AG04450 (cell line): Measurements from ENCODE around the gene UBE2D2. TPM values are rescaled to one million over a fixed set of nuclear protein-coding genes. Genes with fewer than 3 reads are reported as not detected.

Source experiments
- CTCF ChIA-PET: fragments of 300-600, 350-600 bp; formaldehyde crosslinking; extraction: SDS; loops from one replicate; lab custom pipeline; 2022; ENCODE audit warnings: antibody characterized with exemption, inconsistent platforms; lab: Charles Lee
- POLR2A ChIA-PET: fragments of 350-600 bp; formaldehyde crosslinking; extraction: SDS; loops from one replicate; lab custom pipeline; 2021; ENCODE audit warnings: antibody characterized with exemption, inconsistent platforms; lab: Yijun Ruan, JAX
- DNase-seq: peaks from one replicate; pipeline ENCODE4 v3.0.0-alpha.2; 2011; ENCODE audit warnings: low read depth, low spot score
- H3K27ac ChIP-seq: one replicate; pipeline ENCODE4 v1.5.1; 2012; ENCODE audit warnings: low read depth, low read length, control low read depth
- H3K27me3 ChIP-seq: one replicate; pipeline ENCODE4 v1.6.0; 2012; ENCODE audit warnings: low read length; ENCODE audit not compliant: control insufficient read depth, insufficient read depth
- H3K4me3 ChIP-seq: 2 replicates; pipeline ENCODE4 v1.5.1; 2011; ENCODE audit warnings: mild to moderate bottlenecking, low read depth, low read length, control low read depth
- H3K9me3 ChIP-seq: 2 replicates; pipeline ENCODE4 v1.5.1; 2012; ENCODE audit warnings: low read length; ENCODE audit not compliant: control insufficient read depth, insufficient read depth
- CTCF ChIP-seq: IDR thresholded peaks from 2 replicates; pipeline ENCODE4 v1.5.1; 2011; ENCODE audit warnings: low read depth, low read length, control low read depth, inconsistent platforms
- polyA plus RNA-seq: library from polyadenylated mRNA; depleted of rRNA; stranded (reverse); fragments of >200 nt; gene quantifications from 2 replicates; pipeline ENCODE4 v1.2.3, GENCODE V29; 2011

UBE2D2 gene
- polyA plus RNA-seq, 1 experiment, result 60.9 TPM

DNA sequence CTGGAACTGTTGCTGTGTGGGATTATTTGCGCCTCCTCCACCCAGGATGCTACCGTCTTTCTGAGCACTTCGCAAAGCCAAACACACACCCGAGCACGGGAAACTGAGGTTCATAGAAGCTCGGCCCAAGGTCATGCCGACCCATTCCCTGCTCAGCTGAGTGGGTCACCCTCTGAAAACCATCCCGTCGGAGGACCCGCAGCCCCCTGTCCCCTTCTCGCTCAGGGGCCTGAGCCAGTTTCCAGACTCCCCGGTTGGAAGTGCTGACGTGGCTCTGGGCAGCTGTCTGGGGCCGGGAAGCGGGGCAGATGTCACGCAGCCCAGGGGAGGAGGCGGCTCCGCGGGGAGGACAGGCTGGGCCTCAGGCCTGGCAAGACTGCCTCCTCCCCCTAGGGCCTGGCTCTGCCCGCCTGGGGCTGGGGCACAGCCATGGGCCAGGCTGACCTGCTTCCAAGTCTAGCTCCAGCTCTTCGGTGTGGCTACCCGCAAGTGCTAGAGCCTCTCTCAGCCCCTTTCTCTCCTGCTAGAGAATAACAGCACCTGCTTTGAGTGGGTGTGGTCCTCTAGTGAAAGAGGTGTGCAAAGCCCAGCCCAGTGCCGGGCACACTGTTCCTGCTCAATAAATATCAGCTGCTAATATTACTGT is 77.1 kb downstream of the UBE2D2 start:
- no peaks in the 10 kb centered on the region; the same call in 1 of the 2 replicates for H3K9me3 ChIP-seq
- H3K27ac ChIP-seq, result peak overlapping the region; percentile 83
- TF ChIP-seq CTCF, result no peak
- no peaks in the 10 kb centered on the region for H3K27me3 ChIP-seq
- ChIA-PET CTCF (interaction anchor here (1.1 to 8.7 kb wide), 4 partner anchors 10 to 127 kb away, joined by 3 to 314 read pairs (median 4); partner anchors contain the start of gene CXXC5), POLR2A (interaction anchor here (0.6 to 5.4 kb wide), 5 partner anchors 11 to 67 kb away, joined by 3 to 57 read pairs (median 3); partner anchors contain the start of gene CXXC5)
- peak overlapping the region; percentile 17; the same call in 1 of the 2 replicates for H3K4me3 ChIP-seq
- no peak for DNase-seq

DNA sequence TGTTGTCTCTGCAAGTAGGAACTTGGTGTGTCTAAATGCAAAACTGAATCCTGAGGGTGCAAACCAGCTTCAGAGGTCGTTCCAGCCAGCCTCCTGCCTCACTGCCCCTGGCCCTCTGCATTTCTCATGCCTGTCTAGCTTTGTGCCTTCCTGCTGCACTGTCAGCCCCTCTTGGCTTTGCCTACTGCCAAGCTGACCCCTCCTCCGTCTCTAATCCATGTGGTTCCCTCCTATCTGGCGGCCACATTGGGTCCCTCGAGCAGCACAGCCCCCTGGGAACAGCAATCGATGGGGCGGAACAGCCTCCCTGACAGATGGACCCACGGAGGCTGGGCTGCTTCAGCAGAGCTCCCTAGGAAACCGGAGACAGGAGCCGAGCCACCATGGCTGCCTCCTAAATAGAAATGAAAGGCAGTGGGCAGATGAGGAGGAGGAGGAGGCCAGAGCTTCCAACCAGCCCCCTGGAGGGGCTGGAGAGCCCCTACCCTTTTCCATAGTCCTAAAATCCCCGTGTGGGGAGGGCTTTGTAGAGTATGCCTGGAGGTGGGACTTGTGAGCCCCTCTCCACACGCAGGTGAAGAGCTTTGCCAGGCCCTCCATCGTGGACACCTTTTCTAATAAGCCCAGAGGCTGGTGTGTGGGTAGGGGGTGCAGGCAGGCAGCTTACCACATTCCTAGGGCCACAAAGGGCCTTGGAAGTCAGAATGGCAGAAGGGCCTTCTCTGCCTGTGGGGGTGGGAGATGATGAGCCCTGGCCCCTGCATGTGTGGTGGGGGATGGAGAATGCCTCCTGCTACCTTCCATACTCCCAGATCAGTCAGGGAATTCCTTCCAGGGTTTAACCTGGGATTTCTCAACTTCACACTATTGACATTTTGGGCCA is 77.8 kb downstream of the UBE2D2 start:
- POLR2A ChIA-PET, result interaction anchor here (5.4 kb wide), 1 partner anchor 10 kb away, joined by 57 read pairs; the partner anchor contains the start of gene CXXC5
- Histone ChIP-seq H3K4me3 (no peak overlapping the region), H3K27me3 (no peaks in the 10 kb centered on the region), H3K27ac (no peak overlapping the region), H3K9me3 (no peaks in the 10 kb centered on the region; the same call in 1 of the 2 replicates)
- CTCF ChIA-PET, result interaction anchor here (1.1 to 8.7 kb wide), 4 partner anchors 9 to 126 kb away, joined by 3 to 314 read pairs (median 4); partner anchors contain the start of gene CXXC5
- DNase-seq, result no peak
- TF ChIP-seq CTCF, result no peak

DNA sequence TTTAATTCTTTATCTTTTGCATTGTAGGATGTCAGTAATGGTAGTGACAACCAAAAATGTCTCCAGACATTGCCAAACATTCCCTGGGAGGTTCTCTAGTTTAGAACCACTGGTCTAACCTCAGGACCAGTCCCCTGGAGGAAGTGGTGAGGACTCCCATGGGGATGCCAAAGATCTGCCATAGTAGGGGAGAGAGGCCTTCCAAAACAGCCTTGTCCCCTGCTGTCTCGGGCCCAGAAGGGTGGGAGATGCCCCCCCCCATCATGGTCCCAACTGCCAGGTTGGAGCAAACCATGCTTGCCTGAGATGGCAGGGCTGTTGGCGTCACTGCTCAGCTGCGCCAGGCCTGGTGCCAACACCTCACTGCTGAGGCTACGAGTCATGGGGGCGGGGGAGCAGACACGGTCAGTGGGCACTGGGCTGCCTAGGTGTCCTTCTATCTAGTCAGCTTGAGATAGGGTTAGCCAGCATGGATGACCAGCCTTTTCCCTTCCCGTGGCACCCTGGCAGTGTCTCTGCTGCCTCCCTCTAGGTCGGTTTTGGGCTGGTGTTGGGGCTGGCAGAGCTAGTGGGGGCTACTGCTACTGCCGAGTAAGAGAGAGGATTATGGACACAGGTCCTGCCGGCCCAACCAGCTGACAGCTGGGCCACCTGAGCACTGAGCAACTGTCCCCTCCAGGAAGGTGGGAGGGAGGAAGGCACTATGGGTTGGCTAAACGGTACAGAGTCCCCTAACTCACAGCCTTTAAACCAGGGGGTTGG is 78.7 kb downstream of the UBE2D2 start:
- no peaks in the 10 kb centered on the region for H3K27me3 ChIP-seq
- H3K4me3 ChIP-seq, result no peak overlapping the region
- no peak for DNase-seq
- TF ChIP-seq CTCF, result no peak
- H3K27ac ChIP-seq, result no peak overlapping the region
- CTCF ChIA-PET, result interaction anchor here (0.6 to 1.3 kb wide), 2 partner anchors 126 to 377 kb away, joined by 3 to 5 read pairs; no protein-coding TSS in a partner anchor
- POLR2A ChIA-PET, result interaction anchor here (5.4 kb wide), 1 partner anchor 9 kb away, joined by 57 read pairs; the partner anchor contains the start of gene CXXC5
- H3K9me3 ChIP-seq, result no peaks in the 10 kb centered on the region; the same call in 1 of the 2 replicates

GRCh38 chr5:139640421-139641115 is 79.4 kb downstream of the UBE2D2 start:
- POLR2A ChIA-PET, result interaction anchor here (5.4 kb wide), 1 partner anchor 8 kb away, joined by 57 read pairs; the partner anchor contains the start of gene CXXC5
- no peak overlapping the region for H3K27ac ChIP-seq
- no peak for TF ChIP-seq CTCF
- H3K9me3 ChIP-seq, result no peaks in the 10 kb centered on the region; the same call in 1 of the 2 replicates
- H3K27me3 ChIP-seq, result no peaks in the 10 kb centered on the region
- CTCF ChIA-PET, result interaction anchor here (0.6 to 1.3 kb wide), 2 partner anchors 125 to 376 kb away, joined by 3 to 5 read pairs; no protein-coding TSS in a partner anchor
- no peak overlapping the region for H3K4me3 ChIP-seq
- DNase-seq, result no peak
